Fibroblast of lung (primary cell): Measurements from ENCODE around the gene MCTP2.

Experiments used
- CTCF ChIP-seq, 2 donors: IDR thresholded peaks in 1 of 2; conservative IDR thresholded peaks in 1 of 2; 1 replicate in 1 of 2; 2 replicates in 1 of 2; pipeline ENCODE4 v1.5.1; 2011 to 2012; ENCODE audit warnings: low read length in 2 of 2, control low read depth in 1 of 2, inconsistent platforms in 1 of 2, low read depth in 1 of 2, mild to moderate bottlenecking in 1 of 2
- EZH2 ChIP-seq: IDR thresholded peaks from 2 replicates; pipeline ENCODE4 v1.5.1; 2012; ENCODE audit warnings: low read length, control low read depth, mild to moderate bottlenecking; ENCODE audit errors: missing control alignments

GRCh38 chr15:94385441-94385840 lies 154.1 kb downstream of the MCTP2 start:
- TF ChIP-seq CTCF (conservative IDR thresholded peaks at IDR 0.05 in 1 of 2, IDR thresholded peaks at IDR 0.05 in 1 of 2; ENCODE audit: low read depth in 1 of 2, low read length in 2 of 2) (no peak), EZH2 (no peak)
